Osteoblast (primary cell): ENCODE data around the gene KLK15. TPM values are rescaled to one million over a fixed set of nuclear protein-coding genes. Genes with fewer than 3 reads are reported as not detected.

Source experiments
- DNase-seq: peaks from one replicate; pipeline ENCODE4 v3.0.0; 2011; ENCODE audit warnings: low spot score, mixed read lengths; ENCODE audit not compliant: insufficient read length; ENCODE audit errors: missing footprints
- H2AFZ ChIP-seq: 2 replicates; pipeline ENCODE4 v1.6.0; 2011; ENCODE audit warnings: mild to moderate bottlenecking, low read length
- H3K27ac ChIP-seq: 2 replicates; pipeline ENCODE4 v1.5.1; 2011; ENCODE audit warnings: mild to moderate bottlenecking, low read depth, low read length, moderate library complexity
- H3K27me3 ChIP-seq: 2 replicates; pipeline ENCODE4 v1.6.0; 2012; ENCODE audit warnings: mild to moderate bottlenecking, control low read depth, inconsistent platforms, low read length, moderate library complexity; ENCODE audit not compliant: insufficient read depth
- H3K36me3 ChIP-seq: 2 replicates; pipeline ENCODE4 v1.5.1; 2011; ENCODE audit warnings: mild to moderate bottlenecking, low read length, control low read depth, moderate library complexity; ENCODE audit not compliant: insufficient read depth
- H3K4me1 ChIP-seq: 2 replicates; pipeline ENCODE4 v1.5.1; 2011; ENCODE audit warnings: mild to moderate bottlenecking, low read length, control low read depth, moderate library complexity; ENCODE audit not compliant: insufficient read depth
- H3K4me2 ChIP-seq: 2 replicates; pipeline ENCODE4 v1.6.0; 2011; ENCODE audit warnings: mild to moderate bottlenecking, low read length; ENCODE audit not compliant: insufficient read depth
- H3K4me3 ChIP-seq: fragments of 200-600 bp; sonication (generic); 3 replicates; pipeline ENCODE4 v1.5.1; 2012; ENCODE audit warnings: mild to moderate bottlenecking, low read length, inconsistent platforms; ENCODE audit not compliant: insufficient read depth
- H3K79me2 ChIP-seq: 2 replicates; pipeline ENCODE4 v1.6.0; 2012; ENCODE audit warnings: mild to moderate bottlenecking, low read length, control low read depth, inconsistent platforms; ENCODE audit not compliant: insufficient read depth
- H3K9me3 ChIP-seq: 2 replicates; pipeline ENCODE4 v1.5.1; 2011; ENCODE audit warnings: low read depth, low read length, control low read depth
- H4K20me1 ChIP-seq: 2 replicates; pipeline ENCODE4 v1.6.0; 2012; ENCODE audit warnings: mild to moderate bottlenecking, low read length, control low read depth; ENCODE audit not compliant: insufficient read depth
- CTCF ChIP-seq: IDR thresholded peaks from 2 replicates; pipeline ENCODE4 v1.5.1; 2011; ENCODE audit warnings: mild to moderate bottlenecking, low read depth, low read length, moderate library complexity; ENCODE audit errors: extremely low read depth
- total RNA-seq: library from RNA; depleted of rRNA; stranded (reverse); fragments of >200 nt; gene quantifications from 2 replicates; pipeline ENCODE4 v1.2.3, GENCODE V29; 2012

KLK15 gene
- total RNA-seq, 1 donor = not detected

GRCh38 chr19:50799547-50799851 is 33.9 kb downstream of the KLK15 start:
- Histone ChIP-seq H2AFZ (no peak overlapping the region), H4K20me1 (peaks cover 29% of the 10 kb centered on the region), H3K79me2 (peaks cover 38% of the 10 kb centered on the region), H3K9me3 (no peaks in the 10 kb centered on the region), H3K27ac (no peak overlapping the region), H3K36me3 (peaks cover 33% of the 10 kb centered on the region), H3K27me3 (no peaks in the 10 kb centered on the region), H3K4me3 (no peak overlapping the region), H3K4me2 (no peak overlapping the region), H3K4me1 (peaks cover 14% of the 10 kb centered on the region)
- TF ChIP-seq CTCF = no peak
- DNase-seq = peak; percentile 36

- H3K27ac ChIP-seq = no peak overlapping the region
- peaks cover 14% of the 10 kb centered on the region for H3K4me1 ChIP-seq
- no peak for TF ChIP-seq CTCF
- peak; percentile 78 for DNase-seq
- no peaks in the 10 kb centered on the region for H3K9me3 ChIP-seq
- no peak overlapping the region for H2AFZ ChIP-seq
- peaks cover 33% of the 10 kb centered on the region for H3K79me2 ChIP-seq
- no peak overlapping the region for H3K4me3 ChIP-seq
- no peaks in the 10 kb centered on the region for H3K27me3 ChIP-seq
- H3K36me3 ChIP-seq = peaks cover 33% of the 10 kb centered on the region
- no peak overlapping the region for H3K4me2 ChIP-seq
- peaks cover 29% of the 10 kb centered on the region for H4K20me1 ChIP-seq
These were observed 34.5 kb downstream of the KLK15 start for GRCh38 chr19:50798659-50799546.

- Histone ChIP-seq H3K36me3 (peaks cover 33% of the 10 kb centered on the region), H2AFZ (no peak overlapping the region), H3K79me2 (peaks cover 24% of the 10 kb centered on the region), H4K20me1 (peaks cover 24% of the 10 kb centered on the region), H3K4me1 (peaks cover 6% of the 10 kb centered on the region), H3K9me3 (no peaks in the 10 kb centered on the region), H3K4me2 (no peak overlapping the region), H3K27ac (no peak overlapping the region), H3K4me3 (no peak overlapping the region), H3K27me3 (no peaks in the 10 kb centered on the region)
- DNase-seq = peak; percentile 60
- no peak for TF ChIP-seq CTCF
These were observed 35.4 kb downstream of the KLK15 start for GRCh38 chr19:50797781-50798658.

- H3K4me3 ChIP-seq = no peak overlapping the region
- H3K4me1 ChIP-seq = peaks cover under 1% of the 10 kb centered on the region
- H3K27ac ChIP-seq = no peak overlapping the region
- no peaks in the 10 kb centered on the region for H3K9me3 ChIP-seq
- peaks cover 18% of the 10 kb centered on the region for H3K79me2 ChIP-seq
- TF ChIP-seq CTCF = no peak
- H3K4me2 ChIP-seq = no peak overlapping the region
- peaks cover 19% of the 10 kb centered on the region for H4K20me1 ChIP-seq
- H3K27me3 ChIP-seq = no peaks in the 10 kb centered on the region
- H3K36me3 ChIP-seq = peaks cover 33% of the 10 kb centered on the region
- no peak overlapping the region for H2AFZ ChIP-seq
- DNase-seq = no peak
These were observed 36.0 kb downstream of the KLK15 start for GRCh38 chr19:50797429-50797780.
